Liver (tissue), 9 donors: ENCODE data around the gene CCL25. TPM values are rescaled to one million over a fixed set of nuclear protein-coding genes. Genes with fewer than 3 reads are reported as not detected.

Source experiments
- DNase-seq: peaks from one replicate; pipeline ENCODE4 v3.0.0-alpha.2; 2017; ENCODE audit warnings: low spot score
- H3K27ac ChIP-seq, 2 donors: one replicate each; pipeline ENCODE4 v1.7.0; 2013; ENCODE audit warnings: inconsistent platforms in 2 of 2, low read length in 2 of 2, control low read depth in 1 of 2, low read depth in 1 of 2, mild to moderate bottlenecking in 1 of 2
- H3K27me3 ChIP-seq, 4 donors: one replicate each; pipeline versions ENCODE4 v1.6.1 to v1.7.0; 2013; ENCODE audit warnings: low read length in 3 of 4, inconsistent platforms in 1 of 4, mild to moderate bottlenecking in 1 of 4, moderate library complexity in 1 of 4; ENCODE audit not compliant: control insufficient read depth in 4 of 4, insufficient read depth in 4 of 4
- H3K36me3 ChIP-seq, 4 donors: one replicate each; pipeline versions ENCODE4 v1.6.1 to v1.7.0; 2013; ENCODE audit warnings: low read length in 3 of 4, mild to moderate bottlenecking in 3 of 4, low read depth in 1 of 4, moderate library complexity in 1 of 4; ENCODE audit not compliant: control insufficient read depth in 4 of 4, insufficient read depth in 3 of 4
- H3K4me1 ChIP-seq, 4 donors: one replicate each; pipeline versions ENCODE4 v1.6.1 to v1.7.0; 2013; ENCODE audit warnings: low read length in 3 of 4, mild to moderate bottlenecking in 3 of 4, moderate library complexity in 1 of 4; ENCODE audit not compliant: control insufficient read depth in 4 of 4, insufficient read depth in 4 of 4
- H3K4me3 ChIP-seq, 3 donors: one replicate each; pipeline versions ENCODE4 v1.6.1 to v1.7.0; 2013; ENCODE audit warnings: low read length in 3 of 3, control low read depth in 1 of 3, low read depth in 1 of 3, mild to moderate bottlenecking in 1 of 3
- H3K9ac ChIP-seq, 2 donors: one replicate each; pipeline ENCODE4 v1.7.0; 2013; ENCODE audit warnings: low read length in 2 of 2, mild to moderate bottlenecking in 2 of 2, moderate library complexity in 2 of 2, control low read depth in 1 of 2, low read depth in 1 of 2
- H3K9me3 ChIP-seq, 4 donors: one replicate each; pipeline versions ENCODE4 v1.6.1 to v1.7.0; 2013; ENCODE audit warnings: low read length in 3 of 4; ENCODE audit not compliant: control insufficient read depth in 4 of 4
- EGR1 ChIP-seq, 2 donors: IDR thresholded peaks; 2 replicates each; pipeline ENCODE4 v1.6.1; 2016 to 2018; ENCODE audit warnings: antibody characterized with exemption in 2 of 2, low read depth in 2 of 2
- FOXA1 ChIP-seq: IDR thresholded peaks from 2 replicates; pipeline ENCODE4 v1.6.1; 2016; ENCODE audit warnings: antibody characterized with exemption
- FOXA2 ChIP-seq: IDR thresholded peaks from 2 replicates; pipeline ENCODE4 v1.6.1; 2016; ENCODE audit warnings: antibody characterized with exemption
- GABPA ChIP-seq, 2 donors: IDR thresholded peaks in 1 of 2; conservative IDR thresholded peaks in 1 of 2; 2 replicates each; pipeline ENCODE4 v1.6.1; 2016; ENCODE audit warnings: antibody characterized with exemption in 2 of 2, mild to moderate bottlenecking in 1 of 2, moderate library complexity in 1 of 2
- HNF4A ChIP-seq, 2 donors: conservative IDR thresholded peaks; 2 replicates each; pipeline ENCODE4 v1.6.1; 2016; ENCODE audit warnings: antibody characterized with exemption in 2 of 2, mild to moderate bottlenecking in 2 of 2
- HNF4G ChIP-seq: IDR thresholded peaks from 2 replicates; pipeline ENCODE4 v1.6.1; 2016; ENCODE audit warnings: antibody characterized with exemption
- JUND ChIP-seq, 2 donors: IDR thresholded peaks; 2 replicates each; pipeline ENCODE4 v1.6.1; 2016; ENCODE audit warnings: antibody characterized with exemption in 2 of 2
- NR2F2 ChIP-seq: IDR thresholded peaks from 2 replicates; pipeline ENCODE4 v1.6.1; 2016; ENCODE audit warnings: antibody characterized with exemption
- RAD21 ChIP-seq, 2 donors: IDR thresholded peaks; 2 replicates each; pipeline ENCODE4 v1.6.1; 2016; ENCODE audit warnings: antibody characterized with exemption in 2 of 2, mild to moderate bottlenecking in 2 of 2
- RXRA ChIP-seq, 2 donors: IDR thresholded peaks; 2 replicates each; pipeline ENCODE4 v1.6.1; 2017 to 2018; ENCODE audit warnings: antibody characterized with exemption in 2 of 2, mild to moderate bottlenecking in 1 of 2
- SP1 ChIP-seq: IDR thresholded peaks from 2 replicates; pipeline ENCODE4 v1.6.1; 2018; ENCODE audit warnings: antibody characterized with exemption, mild to moderate bottlenecking
- TAF1 ChIP-seq: conservative IDR thresholded peaks from 2 replicates; pipeline ENCODE4 v1.6.1; 2016; ENCODE audit warnings: antibody characterized with exemption, mild to moderate bottlenecking
- YY1 ChIP-seq: IDR thresholded peaks from 2 replicates; pipeline ENCODE4 v1.6.1; 2016; ENCODE audit warnings: antibody characterized with exemption, mild to moderate bottlenecking
- WGBS: extraction: QIAGEN DNeasy Blood & Tissue Kit; methylation state at CpG from one replicate; pipeline ENCODE4 v1.1.7; 2013; 5-methylcytosine and 5-hydroxymethylcytosine counted together
- polyA plus RNA-seq, 2 donors: library from polyadenylated mRNA; stranded (reverse) in 1 of 2; unstranded in 1 of 2; fragments of 200-250 nt in 1 of 2; fragments of >200 nt in 1 of 2; fragmentation: Nextera tagmentation in 1 of 2; extraction: Ambion mirVana in 1 of 2; gene quantifications; one replicate each; pipeline versions ENCODE4 v1.2.1 to v1.2.3, GENCODE V29; 2013 to 2015
- total RNA-seq, 2 donors: library from RNA; depleted of rRNA; stranded (reverse); fragments of >200 nt; gene quantifications; one replicate each; pipeline ENCODE4 v1.2.3, GENCODE V29; 2014
- TF ChIP-seq, protein P1 (sequence below): fragments of 150-350 bp; IDR thresholded peaks from 2 replicates; pipeline ENCODE4 v1.5.1; 2017; ENCODE audit warnings: improper control_type of control experiment, low read depth, low read length; ENCODE audit not compliant: missing input control
- TF ChIP-seq, protein P2 (sequence below): IDR thresholded peaks from 2 replicates; pipeline ENCODE4 v1.6.1; 2016; ENCODE audit warnings: antibody characterized with exemption
- TF ChIP-seq, protein P3 (sequence below): IDR thresholded peaks from 2 replicates; pipeline ENCODE4 v1.6.1; 2016; ENCODE audit warnings: antibody characterized with exemption, mild to moderate bottlenecking
- TF ChIP-seq, protein P4 (sequence below): IDR thresholded peaks from 2 replicates; pipeline ENCODE4 v1.6.1; 2016; ENCODE audit warnings: antibody characterized with exemption
- TF ChIP-seq, protein P5 (sequence below): IDR thresholded peaks from 2 replicates; pipeline ENCODE4 v1.6.1; 2016; ENCODE audit warnings: antibody characterized with exemption
- donor health status: healthy.
- donor health status: healthy.
- donor health status: healthy.
- donor health status: healthy.
- donor health status: healthy.

CCL25 gene
- total and polyA plus RNA-seq, 4 donors, result not detected

DNA sequence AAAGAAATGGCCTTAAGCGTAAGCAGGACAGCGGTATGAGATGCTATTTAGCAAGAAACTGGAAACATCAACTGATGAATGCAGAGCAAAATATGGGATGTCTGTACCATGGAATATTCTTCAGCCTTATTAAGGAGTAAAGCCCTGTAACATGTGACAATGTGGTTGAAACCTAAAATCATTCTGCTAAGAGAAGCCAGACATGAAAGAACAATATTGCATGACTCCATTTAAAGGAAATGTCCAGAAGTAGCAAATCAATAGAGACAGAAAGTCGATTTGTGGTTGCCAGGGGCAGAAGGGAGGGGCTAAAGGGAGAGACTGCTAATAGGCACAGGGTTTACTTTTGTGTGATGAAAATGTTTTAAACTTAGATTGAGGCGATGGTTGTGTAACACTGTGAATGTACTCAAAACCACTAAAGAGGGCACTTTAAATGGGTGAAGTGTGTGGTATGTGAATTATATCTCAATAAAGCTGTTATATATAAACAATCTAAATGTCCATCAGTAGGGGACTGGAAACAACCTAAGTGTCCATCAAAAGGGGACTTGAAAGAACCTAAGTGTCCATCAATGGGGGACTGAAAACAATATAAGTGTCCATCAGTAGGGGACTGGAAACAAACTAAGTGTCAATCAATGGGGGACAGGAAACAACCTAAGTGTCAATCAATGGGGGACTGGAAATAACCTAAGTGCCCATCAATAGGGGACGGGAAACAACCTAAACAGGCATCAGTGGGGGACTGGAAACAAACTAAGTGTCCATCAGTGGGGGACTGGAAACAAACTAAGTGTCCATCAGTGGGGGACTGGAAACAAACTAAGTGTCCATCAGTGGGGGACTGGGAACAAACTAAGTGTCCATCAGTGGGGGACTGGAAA, 45.4 kb downstream of the CCL25 start:
- WGBS, result 74% methylated on average over 5 of the region's 5 CpGs
- Histone ChIP-seq H3K9me3 (peaks cover 6 to 20% (median 14%) of the 10 kb centered on the region in 4 donors), H3K27ac (no peak overlapping the region), H3K9ac (no peak overlapping the region), H3K4me3 (no peak overlapping the region), H3K4me1 (no peaks in the 10 kb centered on the region), H3K36me3 (no peaks in the 10 kb centered on the region), H3K27me3 (no peaks in the 10 kb centered on the region)
- TF ChIP-seq, protein P1, sequence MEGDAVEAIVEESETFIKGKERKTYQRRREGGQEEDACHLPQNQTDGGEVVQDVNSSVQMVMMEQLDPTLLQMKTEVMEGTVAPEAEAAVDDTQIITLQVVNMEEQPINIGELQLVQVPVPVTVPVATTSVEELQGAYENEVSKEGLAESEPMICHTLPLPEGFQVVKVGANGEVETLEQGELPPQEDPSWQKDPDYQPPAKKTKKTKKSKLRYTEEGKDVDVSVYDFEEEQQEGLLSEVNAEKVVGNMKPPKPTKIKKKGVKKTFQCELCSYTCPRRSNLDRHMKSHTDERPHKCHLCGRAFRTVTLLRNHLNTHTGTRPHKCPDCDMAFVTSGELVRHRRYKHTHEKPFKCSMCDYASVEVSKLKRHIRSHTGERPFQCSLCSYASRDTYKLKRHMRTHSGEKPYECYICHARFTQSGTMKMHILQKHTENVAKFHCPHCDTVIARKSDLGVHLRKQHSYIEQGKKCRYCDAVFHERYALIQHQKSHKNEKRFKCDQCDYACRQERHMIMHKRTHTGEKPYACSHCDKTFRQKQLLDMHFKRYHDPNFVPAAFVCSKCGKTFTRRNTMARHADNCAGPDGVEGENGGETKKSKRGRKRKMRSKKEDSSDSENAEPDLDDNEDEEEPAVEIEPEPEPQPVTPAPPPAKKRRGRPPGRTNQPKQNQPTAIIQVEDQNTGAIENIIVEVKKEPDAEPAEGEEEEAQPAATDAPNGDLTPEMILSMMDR, result no peak
- TF ChIP-seq HNF4A (conservative IDR thresholded peaks at IDR 0.05) (no peak), YY1 (no peak), GABPA (IDR thresholded peaks at IDR 0.05 in 1 of 2, conservative IDR thresholded peaks at IDR 0.05 in 1 of 2) (no peak), HNF4G (no peak), RAD21 (IDR thresholded peaks at IDR 0.05) (no peak), JUND (IDR thresholded peaks at IDR 0.05) (no peak), RXRA (IDR thresholded peaks at IDR 0.05) (no peak), NR2F2 (no peak), FOXA2 (no peak), SP1 (no peak), EGR1 (IDR thresholded peaks at IDR 0.05; ENCODE audit: low read depth in 2 of 2) (no peak), FOXA1 (no peak), TAF1 (no peak)
- TF ChIP-seq, protein P2, sequence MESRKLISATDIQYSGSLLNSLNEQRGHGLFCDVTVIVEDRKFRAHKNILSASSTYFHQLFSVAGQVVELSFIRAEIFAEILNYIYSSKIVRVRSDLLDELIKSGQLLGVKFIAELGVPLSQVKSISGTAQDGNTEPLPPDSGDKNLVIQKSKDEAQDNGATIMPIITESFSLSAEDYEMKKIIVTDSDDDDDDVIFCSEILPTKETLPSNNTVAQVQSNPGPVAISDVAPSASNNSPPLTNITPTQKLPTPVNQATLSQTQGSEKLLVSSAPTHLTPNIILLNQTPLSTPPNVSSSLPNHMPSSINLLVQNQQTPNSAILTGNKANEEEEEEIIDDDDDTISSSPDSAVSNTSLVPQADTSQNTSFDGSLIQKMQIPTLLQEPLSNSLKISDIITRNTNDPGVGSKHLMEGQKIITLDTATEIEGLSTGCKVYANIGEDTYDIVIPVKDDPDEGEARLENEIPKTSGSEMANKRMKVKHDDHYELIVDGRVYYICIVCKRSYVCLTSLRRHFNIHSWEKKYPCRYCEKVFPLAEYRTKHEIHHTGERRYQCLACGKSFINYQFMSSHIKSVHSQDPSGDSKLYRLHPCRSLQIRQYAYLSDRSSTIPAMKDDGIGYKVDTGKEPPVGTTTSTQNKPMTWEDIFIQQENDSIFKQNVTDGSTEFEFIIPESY, result no peak
- TF ChIP-seq, protein P3, sequence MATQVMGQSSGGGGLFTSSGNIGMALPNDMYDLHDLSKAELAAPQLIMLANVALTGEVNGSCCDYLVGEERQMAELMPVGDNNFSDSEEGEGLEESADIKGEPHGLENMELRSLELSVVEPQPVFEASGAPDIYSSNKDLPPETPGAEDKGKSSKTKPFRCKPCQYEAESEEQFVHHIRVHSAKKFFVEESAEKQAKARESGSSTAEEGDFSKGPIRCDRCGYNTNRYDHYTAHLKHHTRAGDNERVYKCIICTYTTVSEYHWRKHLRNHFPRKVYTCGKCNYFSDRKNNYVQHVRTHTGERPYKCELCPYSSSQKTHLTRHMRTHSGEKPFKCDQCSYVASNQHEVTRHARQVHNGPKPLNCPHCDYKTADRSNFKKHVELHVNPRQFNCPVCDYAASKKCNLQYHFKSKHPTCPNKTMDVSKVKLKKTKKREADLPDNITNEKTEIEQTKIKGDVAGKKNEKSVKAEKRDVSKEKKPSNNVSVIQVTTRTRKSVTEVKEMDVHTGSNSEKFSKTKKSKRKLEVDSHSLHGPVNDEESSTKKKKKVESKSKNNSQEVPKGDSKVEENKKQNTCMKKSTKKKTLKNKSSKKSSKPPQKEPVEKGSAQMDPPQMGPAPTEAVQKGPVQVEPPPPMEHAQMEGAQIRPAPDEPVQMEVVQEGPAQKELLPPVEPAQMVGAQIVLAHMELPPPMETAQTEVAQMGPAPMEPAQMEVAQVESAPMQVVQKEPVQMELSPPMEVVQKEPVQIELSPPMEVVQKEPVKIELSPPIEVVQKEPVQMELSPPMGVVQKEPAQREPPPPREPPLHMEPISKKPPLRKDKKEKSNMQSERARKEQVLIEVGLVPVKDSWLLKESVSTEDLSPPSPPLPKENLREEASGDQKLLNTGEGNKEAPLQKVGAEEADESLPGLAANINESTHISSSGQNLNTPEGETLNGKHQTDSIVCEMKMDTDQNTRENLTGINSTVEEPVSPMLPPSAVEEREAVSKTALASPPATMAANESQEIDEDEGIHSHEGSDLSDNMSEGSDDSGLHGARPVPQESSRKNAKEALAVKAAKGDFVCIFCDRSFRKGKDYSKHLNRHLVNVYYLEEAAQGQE, result no peak
- TF ChIP-seq, protein P4, sequence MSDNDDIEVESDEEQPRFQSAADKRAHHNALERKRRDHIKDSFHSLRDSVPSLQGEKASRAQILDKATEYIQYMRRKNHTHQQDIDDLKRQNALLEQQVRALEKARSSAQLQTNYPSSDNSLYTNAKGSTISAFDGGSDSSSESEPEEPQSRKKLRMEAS, result no peak
- TF ChIP-seq, protein P5, sequence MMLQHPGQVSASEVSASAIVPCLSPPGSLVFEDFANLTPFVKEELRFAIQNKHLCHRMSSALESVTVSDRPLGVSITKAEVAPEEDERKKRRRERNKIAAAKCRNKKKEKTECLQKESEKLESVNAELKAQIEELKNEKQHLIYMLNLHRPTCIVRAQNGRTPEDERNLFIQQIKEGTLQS, result no peak
- DNase-seq, result no peak
